ENCODE measurements around the gene TSPAN14. TPM values are rescaled to one million over a fixed set of nuclear protein-coding genes. Genes with fewer than 3 reads are reported as not detected.
A peak's percentile ranks its signal among the peaks of the same experiment; 100 is the strongest.

TSPAN14 gene
- total and polyA plus RNA-seq, 2 experiments from 2014 or later: 65.9 to 104 TPM

DNA sequence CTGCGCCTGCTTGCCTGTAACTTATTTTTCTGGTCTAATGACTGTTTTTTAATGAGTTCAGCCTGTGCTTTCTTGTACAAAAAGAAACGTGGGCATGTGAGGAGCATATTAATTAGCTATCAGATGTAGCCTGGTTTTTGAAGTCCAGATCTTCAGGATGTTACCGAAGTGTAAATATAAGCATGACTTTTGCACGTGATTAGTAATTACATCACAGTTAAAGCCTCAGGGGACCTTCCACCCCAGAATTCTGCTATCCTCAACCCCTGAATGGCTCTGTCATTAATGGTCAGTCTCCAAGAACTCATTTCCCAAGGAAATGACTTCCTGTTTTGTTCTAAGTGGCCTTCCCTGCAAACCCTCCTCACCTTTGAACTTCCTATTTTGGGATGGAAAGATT, 47.9 kb upstream of the TSPAN14 start:
- Histone ChIP-seq H3K27me3 (no peaks in the 10 kb centered on the region), H3K36me3 (replicated peaks; ENCODE audit: insufficient read depth, low read depth) (no peaks in the 10 kb centered on the region), H3K79me2 (peaks cover 27% of the 10 kb centered on the region), H3K4me2 (no peak overlapping the region), H2AFZ (no peak overlapping the region), H3K4me1 (ENCODE audit: insufficient read depth) (peaks cover 19% of the 10 kb centered on the region), H3K27ac (peak overlapping the region; percentile 30), H4K20me1 (ENCODE audit: insufficient read depth, poor library complexity, severe bottlenecking) (no peaks in the 10 kb centered on the region), H3K4me3 (no peak overlapping the region), H3K9me2 (replicated peaks; ENCODE audit: insufficient read depth) (no peaks in the 10 kb centered on the region), H3K9me3 (ENCODE audit: low read depth) (no peaks in the 10 kb centered on the region)
- peak; percentile 8 for DNase-seq (ENCODE audit: low spot score)
- no peak for TF ChIP-seq EZH2phosphoT487 (IDR thresholded peaks at IDR 0.05; ENCODE audit: low read depth, severe bottlenecking, unreplicated experiment)
- TF ChIP-seq EZH2 (IDR thresholded peaks at IDR 0.05; ENCODE audit: borderline replicate concordance): no peak
- TF ChIP-seq, protein P1, sequence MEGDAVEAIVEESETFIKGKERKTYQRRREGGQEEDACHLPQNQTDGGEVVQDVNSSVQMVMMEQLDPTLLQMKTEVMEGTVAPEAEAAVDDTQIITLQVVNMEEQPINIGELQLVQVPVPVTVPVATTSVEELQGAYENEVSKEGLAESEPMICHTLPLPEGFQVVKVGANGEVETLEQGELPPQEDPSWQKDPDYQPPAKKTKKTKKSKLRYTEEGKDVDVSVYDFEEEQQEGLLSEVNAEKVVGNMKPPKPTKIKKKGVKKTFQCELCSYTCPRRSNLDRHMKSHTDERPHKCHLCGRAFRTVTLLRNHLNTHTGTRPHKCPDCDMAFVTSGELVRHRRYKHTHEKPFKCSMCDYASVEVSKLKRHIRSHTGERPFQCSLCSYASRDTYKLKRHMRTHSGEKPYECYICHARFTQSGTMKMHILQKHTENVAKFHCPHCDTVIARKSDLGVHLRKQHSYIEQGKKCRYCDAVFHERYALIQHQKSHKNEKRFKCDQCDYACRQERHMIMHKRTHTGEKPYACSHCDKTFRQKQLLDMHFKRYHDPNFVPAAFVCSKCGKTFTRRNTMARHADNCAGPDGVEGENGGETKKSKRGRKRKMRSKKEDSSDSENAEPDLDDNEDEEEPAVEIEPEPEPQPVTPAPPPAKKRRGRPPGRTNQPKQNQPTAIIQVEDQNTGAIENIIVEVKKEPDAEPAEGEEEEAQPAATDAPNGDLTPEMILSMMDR (IDR thresholded peaks at IDR 0.05; ENCODE audit: poor library complexity): no peak
- WGBS (ENCODE audit: low lambda C conversion rate, missing lambda C conversion rate): 57% methylated on average over 4 of the region's 4 CpGs

DNA sequence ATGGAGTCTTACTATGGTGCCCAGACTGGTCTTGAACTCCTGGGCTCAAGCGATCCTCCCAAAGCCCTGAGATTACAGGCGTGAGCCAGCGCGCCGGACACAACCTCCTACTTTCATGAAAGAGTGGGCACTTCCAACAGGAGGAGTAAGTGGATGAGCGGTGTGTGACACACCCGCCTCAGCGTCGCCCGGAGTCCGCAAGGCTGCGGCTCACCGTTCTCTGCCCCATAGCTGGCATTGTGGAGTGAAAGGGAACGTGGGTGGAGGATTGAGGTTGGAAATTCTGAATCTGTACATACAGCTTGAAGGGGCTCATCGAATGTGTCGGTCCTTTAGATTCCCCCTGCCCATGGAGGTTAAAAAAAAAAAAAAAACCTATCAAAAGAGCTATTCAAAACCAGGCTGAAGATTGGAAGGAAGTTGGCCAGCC, 46.3 kb upstream of the TSPAN14 start:
- peaks cover 36% of the 10 kb centered on the region for H3K4me1 ChIP-seq (ENCODE audit: insufficient read depth)
- H3K4me2 ChIP-seq: peak overlapping the region; percentile 86
- H3K9me3 ChIP-seq (ENCODE audit: low read depth): no peaks in the 10 kb centered on the region
- peak overlapping the region; percentile 95 for H3K4me3 ChIP-seq
- H3K9me2 ChIP-seq (replicated peaks; ENCODE audit: insufficient read depth): no peaks in the 10 kb centered on the region
- no peaks in the 10 kb centered on the region for H3K36me3 ChIP-seq (replicated peaks; ENCODE audit: insufficient read depth, low read depth)
- no peaks in the 10 kb centered on the region for H3K27me3 ChIP-seq
- no peaks in the 10 kb centered on the region for H4K20me1 ChIP-seq (ENCODE audit: insufficient read depth, poor library complexity, severe bottlenecking)
- 20% methylated on average over 16 of the region's 16 CpGs for WGBS (ENCODE audit: low lambda C conversion rate, missing lambda C conversion rate)
- peak; percentile 68 for DNase-seq (ENCODE audit: low spot score)
- peak overlapping the region; percentile 94 for H2AFZ ChIP-seq
- TF ChIP-seq, protein P1 (IDR thresholded peaks at IDR 0.05; ENCODE audit: poor library complexity): no peak
- no peak for TF ChIP-seq EZH2phosphoT487 (IDR thresholded peaks at IDR 0.05; ENCODE audit: low read depth, severe bottlenecking, unreplicated experiment)
- no peak for TF ChIP-seq EZH2 (IDR thresholded peaks at IDR 0.05; ENCODE audit: borderline replicate concordance)
- H3K27ac ChIP-seq: peak overlapping the region; percentile 94
- peaks cover 44% of the 10 kb centered on the region for H3K79me2 ChIP-seq

DNA sequence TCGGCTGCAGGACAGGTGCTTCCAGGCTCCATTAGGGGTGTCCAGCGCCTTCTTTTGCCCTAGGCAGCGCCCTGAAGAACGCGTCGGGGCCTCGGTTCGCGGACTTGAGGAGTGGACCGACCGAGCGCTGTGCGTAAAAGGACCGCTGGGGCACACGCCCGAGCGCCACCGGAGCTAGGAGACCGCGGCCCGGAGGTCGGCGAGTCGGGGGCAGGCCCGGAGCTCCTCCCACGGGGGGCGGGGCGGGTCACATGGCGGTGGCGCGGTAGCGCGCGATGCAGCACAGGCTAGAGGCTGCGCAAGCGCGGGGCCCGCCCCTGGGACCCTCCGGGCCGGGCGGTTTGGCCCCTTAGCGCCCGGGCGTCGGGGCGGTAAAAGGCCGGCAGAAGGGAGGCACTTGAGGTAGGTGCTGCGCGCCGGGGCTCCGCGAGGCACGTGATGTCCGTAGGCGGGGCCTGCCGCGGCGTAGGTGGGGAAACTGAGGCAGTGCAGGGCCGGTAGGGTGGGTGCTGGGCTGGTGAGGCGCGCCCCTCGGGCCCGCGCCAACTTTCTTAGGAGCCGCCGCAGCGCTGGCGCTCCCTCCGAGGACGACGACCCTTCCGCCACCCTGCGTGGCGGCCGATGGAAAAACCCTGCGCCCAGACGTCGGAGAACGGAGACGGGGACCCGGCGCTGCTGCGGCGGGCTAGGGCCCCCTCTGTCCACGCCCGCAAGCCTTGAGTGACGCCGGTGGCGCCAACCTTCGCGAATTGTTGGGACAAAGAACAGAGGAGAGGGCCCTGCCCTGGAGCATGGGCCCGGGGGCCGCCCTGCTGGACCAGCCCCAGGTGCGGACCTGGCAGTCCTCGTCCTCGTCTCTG, 45.6 kb upstream of the TSPAN14 start, which contains the start of gene PRXL2A:
PRXL2A (plus strand) TSS at position 310 of the 860 bp plus-strand sequence. CDS start 11,917 bp downstream, outside the sequence.
- H3K4me2 ChIP-seq: peak within 1 kb of the TSS; percentile 86
- peaks cover 49% of the 10 kb centered on the region for H3K79me2 ChIP-seq
- peak within 1 kb of the TSS; percentile 94 for H3K27ac ChIP-seq
- under 1% methylated on average over 89 of the region's 96 CpGs for WGBS (ENCODE audit: low lambda C conversion rate, missing lambda C conversion rate)
- no peaks in the 10 kb centered on the region for H3K9me2 ChIP-seq (replicated peaks; ENCODE audit: insufficient read depth)
- H3K36me3 ChIP-seq (replicated peaks; ENCODE audit: insufficient read depth, low read depth): no peaks in the 10 kb centered on the region
- no peaks in the 10 kb centered on the region for H3K9me3 ChIP-seq (ENCODE audit: low read depth)
- H3K4me3 ChIP-seq: peak within 1 kb of the TSS; percentile 95
- no peaks in the 10 kb centered on the region for H4K20me1 ChIP-seq (ENCODE audit: insufficient read depth, poor library complexity, severe bottlenecking)
- peaks cover 42% of the 10 kb centered on the region for H3K4me1 ChIP-seq (ENCODE audit: insufficient read depth)
- TF ChIP-seq EZH2phosphoT487 (IDR thresholded peaks at IDR 0.05; ENCODE audit: low read depth, severe bottlenecking, unreplicated experiment) (no peak), EZH2 (IDR thresholded peaks at IDR 0.05; ENCODE audit: borderline replicate concordance) (no peak)
- TF ChIP-seq, protein P1 (IDR thresholded peaks at IDR 0.05; ENCODE audit: poor library complexity): no peak
- no peaks in the 10 kb centered on the region for H3K27me3 ChIP-seq
- peak; percentile 94 for DNase-seq (ENCODE audit: low spot score)
- peak within 1 kb of the TSS; percentile 94 for H2AFZ ChIP-seq

Data from hepatocyte (in vitro differentiated cells).